AG04449 (cell line): Measurements from ENCODE around the gene DCTN2.
A peak's percentile ranks its signal among the peaks of the same experiment; 100 is the strongest.

Experiments used
- CTCF ChIA-PET: fragments of 350-600 bp; formaldehyde crosslinking; extraction: SDS; loops from one replicate; lab custom pipeline; 2021; ENCODE audit warnings: antibody characterized with exemption; lab: Yijun Ruan, JAX
- POLR2A ChIA-PET: fragments of 400-600, 350-600 bp; formaldehyde crosslinking; extraction: SDS; loops from one replicate; lab custom pipeline; 2020; ENCODE audit warnings: antibody characterized with exemption, inconsistent platforms; lab: Yijun Ruan, JAX
- DNase-seq: peaks from one replicate; pipeline ENCODE4 v3.0.0-alpha.2; 2010; ENCODE audit warnings: low read depth, low spot score
- H3K4me3 ChIP-seq: 2 replicates; pipeline ENCODE4 v1.5.1; 2011; ENCODE audit warnings: low read depth, mild to moderate bottlenecking, control low read depth, low read length
- CTCF ChIP-seq: IDR thresholded peaks from one replicate; pipeline ENCODE4 v1.5.1; 2011; ENCODE audit warnings: mild to moderate bottlenecking, moderate library complexity, low read length, control low read depth, inconsistent platforms; ENCODE audit not compliant: insufficient read depth; ENCODE audit errors: missing control alignments

Gene DCTN2

GRCh38 chr12:57526477-57527126 is 20.4 kb downstream of the DCTN2 start:
- TF ChIP-seq CTCF, result no peak
- ChIA-PET POLR2A (interaction anchor here (1.0 to 1.3 kb wide), 2 partner anchors 12 to 17 kb away, joined by 3 to 4 read pairs; no protein-coding TSS in a partner anchor), CTCF (interaction anchor here (0.7 to 1.3 kb wide), 4 partner anchors 11 to 199 kb away, joined by 3 read pairs; no protein-coding TSS in a partner anchor)
- no peak overlapping the region for H3K4me3 ChIP-seq
- DNase-seq, result no peak

- CTCF ChIA-PET, result interaction anchor here (0.8 to 2.4 kb wide), 3 partner anchors 15 to 70 kb away, joined by 3 to 7 read pairs (median 3); no protein-coding TSS in a partner anchor
- H3K4me3 ChIP-seq, result no peak overlapping the region
- TF ChIP-seq CTCF, result no peak
- no peak for DNase-seq
- POLR2A ChIA-PET, result interaction anchor here (1.0 to 1.3 kb wide), 2 partner anchors 11 to 18 kb away, joined by 3 to 4 read pairs; no protein-coding TSS in a partner anchor
Observed at GRCh38 chr12:57525615-57526383, 21.2 kb downstream of the DCTN2 start.

GRCh38 chr12:57524814-57525614 is 22.0 kb downstream of the DCTN2 start:
- peak overlapping the region; percentile 89 for H3K4me3 ChIP-seq
- DNase-seq, result no peak
- ChIA-PET POLR2A (interaction anchor here (1.7 to 2.0 kb wide), 2 partner anchors 8 to 10 kb away, joined by 5 to 10 read pairs; no protein-coding TSS in a partner anchor), CTCF (interaction anchor here (0.8 to 2.4 kb wide), 4 partner anchors 16 to 110 kb away, joined by 3 to 7 read pairs (median 4); no protein-coding TSS in a partner anchor)
- TF ChIP-seq CTCF, result no peak

GRCh38 chr12:57523706-57524614 is 23.0 kb downstream of the DCTN2 start:
- ChIA-PET POLR2A (interaction anchor here (0.6 to 2.0 kb wide), 4 partner anchors 9 to 23 kb away, joined by 3 to 10 read pairs (median 4); partner anchors contain the start of gene DCTN2), CTCF (interaction anchor here (0.7 to 2.4 kb wide), 4 partner anchors 11 to 111 kb away, joined by 3 to 7 read pairs (median 4); no protein-coding TSS in a partner anchor)
- no peak for TF ChIP-seq CTCF
- no peak for DNase-seq
- peak overlapping the region; percentile 89 for H3K4me3 ChIP-seq
